ENCODE data around the gene ACTR1B.

DNA sequence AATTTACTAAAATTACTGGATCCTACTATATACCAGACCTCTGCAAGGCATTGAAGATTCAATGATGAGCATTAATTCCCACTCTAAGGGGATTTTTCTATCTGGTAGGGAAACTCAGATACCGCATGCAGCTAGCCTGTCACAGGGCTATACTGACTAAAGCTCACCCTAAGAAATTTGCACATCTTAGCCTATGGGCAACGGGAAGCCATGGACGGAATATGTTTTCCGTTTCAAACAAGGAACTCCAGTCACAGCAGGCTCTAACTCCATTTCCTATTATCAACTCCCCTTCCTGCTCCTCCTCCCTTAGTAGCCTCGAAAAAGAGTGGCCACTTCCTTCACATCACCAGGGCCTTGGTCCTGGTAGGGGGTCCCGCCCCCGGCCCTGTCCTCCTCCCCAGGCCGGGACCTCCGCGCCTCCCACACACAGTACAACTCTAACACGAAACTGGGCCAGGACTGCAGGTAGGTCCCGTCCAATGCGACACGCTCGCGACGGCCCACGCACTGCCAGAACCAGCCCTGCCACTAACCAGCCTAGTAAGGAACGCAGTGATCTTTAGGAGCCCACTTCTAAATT is 18.6 kb downstream of the ACTR1B start:
- TF ChIP-seq, protein P1, sequence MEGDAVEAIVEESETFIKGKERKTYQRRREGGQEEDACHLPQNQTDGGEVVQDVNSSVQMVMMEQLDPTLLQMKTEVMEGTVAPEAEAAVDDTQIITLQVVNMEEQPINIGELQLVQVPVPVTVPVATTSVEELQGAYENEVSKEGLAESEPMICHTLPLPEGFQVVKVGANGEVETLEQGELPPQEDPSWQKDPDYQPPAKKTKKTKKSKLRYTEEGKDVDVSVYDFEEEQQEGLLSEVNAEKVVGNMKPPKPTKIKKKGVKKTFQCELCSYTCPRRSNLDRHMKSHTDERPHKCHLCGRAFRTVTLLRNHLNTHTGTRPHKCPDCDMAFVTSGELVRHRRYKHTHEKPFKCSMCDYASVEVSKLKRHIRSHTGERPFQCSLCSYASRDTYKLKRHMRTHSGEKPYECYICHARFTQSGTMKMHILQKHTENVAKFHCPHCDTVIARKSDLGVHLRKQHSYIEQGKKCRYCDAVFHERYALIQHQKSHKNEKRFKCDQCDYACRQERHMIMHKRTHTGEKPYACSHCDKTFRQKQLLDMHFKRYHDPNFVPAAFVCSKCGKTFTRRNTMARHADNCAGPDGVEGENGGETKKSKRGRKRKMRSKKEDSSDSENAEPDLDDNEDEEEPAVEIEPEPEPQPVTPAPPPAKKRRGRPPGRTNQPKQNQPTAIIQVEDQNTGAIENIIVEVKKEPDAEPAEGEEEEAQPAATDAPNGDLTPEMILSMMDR (IDR thresholded peaks at IDR 0.05; ENCODE audit: poor library complexity) = no peak
- TF ChIP-seq EZH2phosphoT487 (IDR thresholded peaks at IDR 0.05; ENCODE audit: low read depth, severe bottlenecking, unreplicated experiment) = no peak

All from hepatocyte (in vitro differentiated cells).